Activated CD4-positive, alpha-beta T cell treated with anti-CD3 and anti-CD28 coated beads for 24 hours (primary cell): ENCODE results near the gene SDR9C7.
"Not testable (repeated sequence)": the region's sequence is repeated elsewhere in the genome, so short reads cannot be mapped to it uniquely, and the experiment has no call there.

Experiments used
- DNase-seq, 2 donors: peaks; one replicate each; pipeline ENCODE4 v3.0.0-alpha.2; 2020; ENCODE audit warnings: low read depth in 2 of 2

SDR9C7 gene

GRCh38 chr12:56953314-56953713, 19.1 kb upstream of the SDR9C7 start:
- DNase-seq, result no peak

- DNase-seq, result no peak
These were observed 17.6 kb upstream of the SDR9C7 start for GRCh38 chr12:56951582-56952339.

DNA sequence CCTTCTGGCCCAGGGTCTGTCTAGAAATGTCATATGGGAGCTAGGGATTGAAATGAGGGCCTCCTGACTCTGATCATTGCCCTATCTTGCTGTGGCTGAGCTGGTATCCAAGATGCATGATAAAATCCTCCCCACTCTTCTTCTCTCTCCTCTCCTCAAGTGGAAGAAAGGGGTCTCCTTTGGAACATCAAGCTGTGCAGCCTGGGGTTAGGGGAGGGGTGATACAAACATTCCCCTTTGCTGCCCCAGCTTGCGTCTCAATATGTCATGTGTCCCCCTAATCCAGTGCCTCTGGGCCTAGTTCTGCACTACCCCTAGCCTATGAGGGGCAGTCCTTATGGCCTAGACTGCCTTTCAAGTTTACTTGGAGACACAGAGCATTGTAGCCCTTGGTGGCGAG, 14.7 kb upstream of the SDR9C7 start:
- no peak for DNase-seq

DNA sequence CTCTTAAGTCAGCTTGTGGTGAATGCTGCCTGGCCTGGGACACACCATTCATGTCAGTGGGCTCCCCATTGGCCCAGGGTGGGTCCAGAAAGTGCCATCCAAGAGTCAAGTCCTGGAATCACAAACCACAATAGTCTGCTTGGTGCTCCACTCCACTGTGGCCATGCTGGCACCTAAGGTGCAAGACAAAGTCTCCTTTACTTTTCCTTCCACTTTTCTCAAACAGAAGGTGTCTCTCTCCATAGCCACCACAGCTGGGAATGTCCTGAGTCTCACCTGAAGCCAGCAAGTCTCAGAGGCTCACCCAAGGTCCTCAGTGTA, 14.2 kb upstream of the SDR9C7 start:
- no peak for DNase-seq

DNA sequence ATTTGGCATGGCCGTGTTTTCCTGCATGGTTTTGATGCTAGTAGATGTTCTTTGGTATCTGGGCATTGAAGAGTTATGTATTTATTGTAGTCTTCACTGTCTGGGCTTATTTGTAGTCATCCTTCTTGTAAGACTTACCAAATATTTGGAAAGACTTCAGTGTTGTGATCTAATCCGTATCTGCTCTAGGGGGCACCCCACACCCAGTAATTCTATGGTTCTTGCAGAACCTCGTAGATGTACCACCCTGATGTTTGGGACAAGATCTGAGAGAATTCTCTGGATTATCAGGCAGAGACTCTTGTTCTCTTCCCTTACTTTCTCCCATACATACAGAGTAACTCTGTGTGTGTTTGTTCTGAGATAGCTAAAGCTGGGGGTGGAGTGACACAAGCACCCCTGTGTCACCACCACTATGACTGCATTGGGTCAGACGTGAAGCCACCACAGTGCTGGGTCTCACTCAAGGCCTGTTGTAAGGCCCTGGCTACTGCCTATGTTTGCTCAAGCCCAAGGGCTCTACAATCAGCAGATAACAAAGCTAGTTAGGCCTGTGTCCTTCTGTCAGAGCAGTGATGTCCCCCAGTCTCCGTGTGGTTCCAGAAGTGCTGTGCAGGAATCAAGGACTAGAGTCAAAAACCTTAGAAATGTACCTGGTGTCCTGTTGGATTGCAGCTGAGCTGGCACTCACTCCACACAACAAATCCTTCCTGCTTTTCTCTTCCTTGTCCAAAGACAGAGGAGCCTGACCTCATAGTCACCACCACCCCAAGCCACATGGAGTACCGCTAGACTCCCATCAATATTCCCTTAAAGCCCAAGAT, 13.6 kb upstream of the SDR9C7 start:
- DNase-seq, result no peak

- no peak for DNase-seq
These were observed 9.7 kb upstream of the SDR9C7 start for GRCh38 chr12:56943878-56944277.

DNA sequence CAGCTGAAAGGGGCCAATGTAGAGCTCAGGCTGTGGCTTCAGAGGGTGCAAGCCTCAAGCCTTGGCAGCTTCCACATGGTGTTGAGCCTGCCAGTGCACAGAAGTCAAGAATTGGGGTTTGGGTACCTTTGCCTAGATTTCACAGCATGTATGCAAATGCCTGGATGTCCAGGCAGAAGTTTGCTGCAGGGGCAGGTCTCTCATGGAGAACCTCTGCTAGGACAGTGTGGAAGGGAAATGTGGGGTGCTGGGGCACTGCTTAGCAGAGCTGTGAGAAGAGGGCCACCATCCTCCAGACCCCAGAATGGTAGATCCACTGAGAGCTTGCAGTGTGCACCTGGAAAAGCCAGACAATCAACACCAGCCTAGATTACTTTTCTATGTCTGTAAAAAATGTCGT, 9.2 kb upstream of the SDR9C7 start:
- DNase-seq, result not testable (repeated sequence)

- no peak for DNase-seq
These were observed 7.2 kb upstream of the SDR9C7 start for GRCh38 chr12:56941299-56942017.

GRCh38 chr12:56940942-56941298, 6.7 kb upstream of the SDR9C7 start:
- DNase-seq, result not testable (repeated sequence)

DNA sequence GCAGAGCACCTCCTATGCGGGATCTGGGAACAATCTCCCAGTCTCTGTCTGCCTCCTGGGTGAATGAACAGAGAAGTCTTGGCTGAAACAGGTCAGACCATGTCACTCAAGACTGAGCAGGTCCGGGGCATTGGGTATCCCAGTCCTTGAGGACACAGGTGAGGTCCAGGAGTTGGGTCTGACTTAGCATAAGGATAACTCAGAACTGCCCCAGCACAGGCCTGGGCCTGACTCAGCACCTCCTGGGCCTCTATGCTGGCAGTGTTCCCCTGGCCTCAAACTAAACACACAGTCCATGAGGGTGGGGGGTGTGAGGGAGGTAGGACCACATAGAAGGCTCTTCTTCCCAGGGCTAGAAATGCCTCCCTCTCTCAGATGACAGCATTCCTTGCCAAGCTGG, 1.5 kb upstream of the SDR9C7 start:
- DNase-seq, result no peak

- DNase-seq, result no peak
These were observed 949 bp upstream of the SDR9C7 start for GRCh38 chr12:56935157-56935556.

- DNase-seq, result no peak
These were observed 1.3 kb downstream of the SDR9C7 start for GRCh38 chr12:56932867-56933266.

DNA sequence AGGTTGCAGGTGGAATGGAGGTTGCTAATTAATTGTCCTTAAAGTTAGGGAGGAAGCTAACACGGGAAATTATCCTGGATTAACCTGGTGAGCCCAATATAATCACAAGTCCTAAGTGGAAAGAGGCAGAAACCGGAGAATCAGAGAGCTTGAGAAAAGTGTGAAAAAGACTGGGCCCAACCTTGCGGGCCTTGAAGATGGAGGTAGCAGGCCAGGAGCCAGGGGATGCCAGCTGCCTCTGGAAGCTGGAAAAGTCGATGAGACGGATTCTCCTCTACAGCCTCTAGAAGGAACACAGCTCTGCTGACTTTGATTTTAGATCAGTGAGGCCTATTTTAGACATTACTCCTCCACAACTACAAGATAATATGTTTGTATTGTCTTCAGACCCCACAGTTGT, 2.1 kb downstream of the SDR9C7 start:
- no peak for DNase-seq

- peak; percentile 3 to 9 for DNase-seq
These were observed 2.7 kb downstream of the SDR9C7 start for GRCh38 chr12:56931474-56931978.

GRCh38 chr12:56930241-56930640, 4.0 kb downstream of the SDR9C7 start:
- DNase-seq, result no peak

GRCh38 chr12:56929780-56930179, 4.4 kb downstream of the SDR9C7 start:
- DNase-seq, result no peak

GRCh38 chr12:56928262-56928661, 5.9 kb downstream of the SDR9C7 start:
- DNase-seq, result no peak

GRCh38 chr12:56927281-56927680, 6.9 kb downstream of the SDR9C7 start:
- no peak for DNase-seq

DNA sequence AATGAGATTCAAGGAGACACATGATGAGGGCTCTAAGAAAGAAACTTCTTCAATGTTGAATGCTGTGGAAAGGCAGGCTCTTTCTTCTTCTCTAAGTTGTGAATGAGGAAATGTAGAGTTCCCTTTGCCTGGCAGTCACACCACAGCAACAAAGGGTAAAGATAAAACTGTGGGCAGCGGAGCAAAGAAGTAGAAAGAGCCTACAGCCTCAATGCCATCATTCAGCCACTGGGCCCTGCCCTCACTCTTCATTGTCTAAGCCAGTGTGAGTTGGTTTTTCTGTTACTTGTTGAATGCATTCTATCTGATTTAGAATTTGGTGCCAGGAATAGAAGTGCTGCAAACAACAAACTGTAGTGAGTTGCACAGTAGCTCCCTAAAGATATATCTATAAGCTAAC, 12.2 kb downstream of the SDR9C7 start:
- no peak for DNase-seq

DNA sequence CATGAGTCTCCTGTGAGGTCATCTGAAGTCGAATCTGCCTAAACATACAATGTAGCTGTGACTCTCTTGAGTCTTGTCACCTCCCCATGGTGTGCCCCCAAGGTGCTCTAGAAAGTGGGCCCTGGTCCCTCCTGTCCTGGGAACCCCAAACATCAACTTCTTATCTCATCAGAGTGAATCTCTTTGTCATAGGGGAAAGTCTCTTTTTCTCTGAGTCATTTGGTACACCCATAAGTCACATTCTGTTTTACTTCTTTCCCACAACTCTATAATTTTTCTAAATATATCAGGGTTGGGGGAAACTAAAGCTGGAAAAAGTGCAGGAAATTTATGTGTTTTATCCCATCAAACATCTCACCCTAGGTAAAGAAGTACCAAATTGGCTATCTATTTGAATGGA, 12.9 kb downstream of the SDR9C7 start:
- DNase-seq, result no peak

GRCh38 chr12:56918139-56918538, 16.1 kb downstream of the SDR9C7 start:
- not testable (repeated sequence) for DNase-seq

DNA sequence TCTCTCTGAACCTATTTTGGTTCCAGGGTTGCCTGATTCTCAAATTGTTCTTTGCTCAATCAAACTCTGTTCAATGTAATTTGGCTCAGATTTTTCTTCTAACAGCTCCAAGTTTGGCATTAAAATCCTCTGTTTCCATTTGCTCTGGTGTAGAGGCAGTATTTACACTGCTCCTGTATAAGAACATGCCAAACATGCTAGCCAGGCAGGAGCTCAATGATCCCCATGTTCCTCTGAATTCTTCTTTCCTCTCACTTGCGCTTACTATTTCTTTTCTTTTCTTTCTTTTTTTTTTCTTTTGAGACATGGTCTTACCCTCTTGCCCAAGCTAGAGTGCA, 17.2 kb downstream of the SDR9C7 start:
- no peak for DNase-seq
